Neural progenitor cell (in vitro differentiated cells): Measurements from ENCODE around the gene CST11. TPM values are rescaled to one million over a fixed set of nuclear protein-coding genes. Genes with fewer than 3 reads are reported as not detected.

Experiments used
- DNase-seq: peaks from one replicate; pipeline ENCODE4 v3.0.0-alpha.2; 2016; ENCODE audit warnings: low spot score
- H2AFZ ChIP-seq: fragments of 200-600 bp; sonication (generic); replicated peaks from 2 replicates; pipeline ENCODE4 v1.6.1; 2016; ENCODE audit warnings: antibody characterized with exemption
- H3F3A ChIP-seq: fragments of 200-600 bp; sonication (generic); 2 replicates; pipeline ENCODE4 v1.6.1; 2016; ENCODE audit warnings: antibody characterized with exemption, low read depth
- H3K27ac ChIP-seq: fragments of 200-600 bp; sonication (generic); 2 replicates; pipeline ENCODE4 v1.5.1; 2016; ENCODE audit warnings: mild to moderate bottlenecking
- H3K27me3 ChIP-seq: fragments of 200-600 bp; sonication (generic); 2 replicates; pipeline ENCODE4 v1.6.1; 2016; ENCODE audit warnings: mild to moderate bottlenecking, moderate library complexity
- H3K36me3 ChIP-seq: fragments of 200-600 bp; sonication (generic); 2 replicates; pipeline ENCODE4 v1.5.1; 2016
- H3K4me1 ChIP-seq: fragments of 200-600 bp; sonication (generic); 2 replicates; pipeline ENCODE4 v1.6.1; 2016; ENCODE audit warnings: mixed run types
- H3K4me2 ChIP-seq: fragments of 200-600 bp; sonication (generic); 2 replicates; pipeline ENCODE4 v1.6.1; 2016
- H3K4me3 ChIP-seq: fragments of 200-600 bp; sonication (generic); 2 replicates; pipeline ENCODE4 v1.5.1; 2016
- H3K79me2 ChIP-seq: fragments of 200-600 bp; sonication (generic); 2 replicates; pipeline ENCODE4 v1.6.1; 2016; ENCODE audit warnings: low read depth
- H3K9ac ChIP-seq: fragments of 200-600 bp; sonication (generic); 2 replicates; pipeline ENCODE4 v1.6.1; 2016
- H3K9me3 ChIP-seq: fragments of 200-600 bp; sonication (generic); 2 replicates; pipeline ENCODE4 v1.5.1; 2016; ENCODE audit warnings: low read depth
- H4K20me1 ChIP-seq: fragments of 200-600 bp; sonication (generic); 2 replicates; pipeline ENCODE4 v1.6.1; 2016; ENCODE audit warnings: low read depth
- H3K27ac Mint-ChIP-seq: 3 replicates; pipeline ENCODE4 v1.8.0; 2021; ENCODE audit warnings: mixed read lengths
- H3K27me3 Mint-ChIP-seq: 2 replicates; pipeline ENCODE4 v1.8.0; 2022; ENCODE audit warnings: low read depth, mild to moderate bottlenecking, inconsistent platforms, moderate library complexity, mixed read lengths; ENCODE audit not compliant: insufficient read depth
- H3K36me3 Mint-ChIP-seq: 3 replicates; pipeline ENCODE4 v1.8.0; 2021; ENCODE audit warnings: mixed read lengths
- H3K4me1 Mint-ChIP-seq: 3 replicates; pipeline ENCODE4 v1.8.0; 2021; ENCODE audit warnings: mixed read lengths
- H3K4me3 Mint-ChIP-seq: 3 replicates; pipeline ENCODE4 v1.8.0; 2021; ENCODE audit warnings: mild to moderate bottlenecking, moderate library complexity, mixed read lengths
- H3K9me3 Mint-ChIP-seq: 3 replicates; pipeline ENCODE4 v1.8.0; 2020; ENCODE audit warnings: mixed read lengths
- CTCF ChIP-seq: fragments of 200-600 bp; sonication (generic); IDR thresholded peaks from 2 replicates; pipeline ENCODE4 v1.5.1; 2017; ENCODE audit warnings: antibody characterized with exemption, mild to moderate bottlenecking
- EZH2 ChIP-seq: fragments of 200-600 bp; sonication (generic); IDR thresholded peaks from 2 replicates; pipeline ENCODE4 v1.6.1; 2017; ENCODE audit warnings: antibody characterized with exemption, mild to moderate bottlenecking, moderate library complexity
- EZH2phosphoT487 ChIP-seq: fragments of 200-600 bp; sonication (generic); IDR thresholded peaks from 2 replicates; pipeline ENCODE4 v1.6.1; 2017; ENCODE audit warnings: antibody characterized with exemption
- total RNA-seq: library from RNA; depleted of rRNA; stranded (reverse); fragments of >200 nt; gene quantifications from 2 replicates; pipeline ENCODE4 v1.2.3, GENCODE V29; 2015; ENCODE audit warnings: low replicate concordance

CST11 gene, protein sequence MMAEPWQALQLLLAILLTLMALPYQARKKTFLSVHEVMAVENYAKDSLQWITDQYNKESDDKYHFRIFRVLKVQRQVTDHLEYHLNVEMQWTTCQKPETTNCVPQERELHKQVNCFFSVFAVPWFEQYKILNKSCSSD
- not detected in 2 replicates for total RNA-seq

GRCh38 chr20:23452776-23453175 lies at the start of gene CST11:
Gene CST11, minus strand, starts transcription at chr20:23452876. Its CDS starts 65 bp downstream, at chr20:23452811.
- TF ChIP-seq EZH2phosphoT487 (no peak), EZH2 (no peak), CTCF (no peak)
- Histone ChIP-seq H3K36me3 (no peaks in the 10 kb centered on the region), H3K79me2 (no peaks in the 10 kb centered on the region), H3K4me3 (no peak within 1 kb of the TSS), H3K9me3 (no peaks in the 10 kb centered on the region), H3F3A (no peaks in the 10 kb centered on the region), H3K27ac (no peak within 1 kb of the TSS), H2AFZ (no peak within 1 kb of the TSS), H3K4me1 (peaks cover 3% of the 10 kb centered on the region), H3K9ac (no peak within 1 kb of the TSS), H3K27me3 (no peaks in the 10 kb centered on the region), H4K20me1 (no peaks in the 10 kb centered on the region), H3K4me2 (no peak within 1 kb of the TSS)
- Mint-ChIP-seq H3K27ac (no peak within 1 kb of the TSS), H3K4me1 (peaks cover 6% of the 10 kb centered on the region), H3K9me3 (peaks cover 7% of the 10 kb centered on the region), H3K36me3 (no peaks in the 10 kb centered on the region), H3K4me3 (no peak within 1 kb of the TSS), H3K27me3 (peaks cover 6% of the 10 kb centered on the region)
- no peak for DNase-seq

DNA sequence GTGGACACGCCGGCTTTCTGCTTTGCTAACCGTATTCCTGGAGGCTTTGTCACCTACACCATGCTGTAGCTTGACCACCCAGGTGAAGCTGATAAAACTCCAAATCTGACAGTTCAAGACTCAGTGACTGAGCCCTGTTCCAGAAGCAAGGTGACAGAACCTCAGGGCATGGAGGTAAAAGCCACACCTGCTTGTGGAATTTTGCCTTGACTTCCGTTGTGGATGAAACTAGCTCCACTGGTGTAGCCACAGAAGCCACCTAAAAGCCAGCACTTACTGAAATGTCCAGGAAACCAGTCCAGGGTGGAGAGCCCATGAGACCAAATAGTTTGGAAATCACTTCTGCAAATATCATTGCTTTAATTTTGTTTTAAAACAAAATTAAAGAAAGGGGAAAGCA lies 49.2 kb upstream of the CST11 start:
- DNase-seq, result no peak
- H3F3A ChIP-seq, result no peaks in the 10 kb centered on the region
- H3K36me3 ChIP-seq, result no peaks in the 10 kb centered on the region
- no peaks in the 10 kb centered on the region for H3K27me3 ChIP-seq
- no peak overlapping the region for H3K9ac ChIP-seq
- H3K36me3 Mint-ChIP-seq, result no peaks in the 10 kb centered on the region
- no peak overlapping the region for H3K27ac ChIP-seq
- peaks cover 10% of the 10 kb centered on the region for H3K4me1 Mint-ChIP-seq
- no peaks in the 10 kb centered on the region for H3K79me2 ChIP-seq
- no peak overlapping the region for H3K4me2 ChIP-seq
- H2AFZ ChIP-seq, result peak overlapping the region; percentile 76
- no peak overlapping the region for H3K4me3 Mint-ChIP-seq
- H3K27ac Mint-ChIP-seq, result no peak overlapping the region
- peaks cover 2% of the 10 kb centered on the region for H3K9me3 Mint-ChIP-seq
- H4K20me1 ChIP-seq, result no peaks in the 10 kb centered on the region
- peaks cover 2% of the 10 kb centered on the region for H3K4me1 ChIP-seq
- TF ChIP-seq EZH2phosphoT487 (no peak), CTCF (no peak), EZH2 (no peak)
- H3K4me3 ChIP-seq, result no peak overlapping the region
- H3K9me3 ChIP-seq, result no peaks in the 10 kb centered on the region
- no peaks in the 10 kb centered on the region for H3K27me3 Mint-ChIP-seq

- DNase-seq, result no peak
- H3K4me1 Mint-ChIP-seq, result peaks cover 10% of the 10 kb centered on the region
These were observed 44.9 kb upstream of the CST11 start for GRCh38 chr20:23497536-23497935.

More at GRCh38 chr20:23497536-23497935, 44.9 kb upstream of the CST11 start:
- H3F3A ChIP-seq, result no peaks in the 10 kb centered on the region
- no peak overlapping the region for H3K4me3 ChIP-seq
- H3K27ac ChIP-seq, result no peak overlapping the region
- H3K4me3 Mint-ChIP-seq, result no peak overlapping the region
- TF ChIP-seq CTCF (no peak), EZH2 (no peak), EZH2phosphoT487 (no peak)
- H3K36me3 ChIP-seq, result no peaks in the 10 kb centered on the region
- H3K4me2 ChIP-seq, result no peak overlapping the region
- H3K9me3 ChIP-seq, result no peaks in the 10 kb centered on the region
- peaks cover 2% of the 10 kb centered on the region for H3K27me3 Mint-ChIP-seq
- H3K36me3 Mint-ChIP-seq, result no peaks in the 10 kb centered on the region
- peaks cover 2% of the 10 kb centered on the region for H3K4me1 ChIP-seq
- no peak overlapping the region for H3K27ac Mint-ChIP-seq
- H4K20me1 ChIP-seq, result no peaks in the 10 kb centered on the region
- peaks cover 4% of the 10 kb centered on the region for H3K9me3 Mint-ChIP-seq
- no peak overlapping the region for H3K9ac ChIP-seq
- H2AFZ ChIP-seq, result no peak overlapping the region
- H3K79me2 ChIP-seq, result no peaks in the 10 kb centered on the region
- no peaks in the 10 kb centered on the region for H3K27me3 ChIP-seq
